ENCODE results near the gene TRIP10. TPM values are rescaled to one million over a fixed set of nuclear protein-coding genes. Genes with fewer than 3 reads are reported as not detected.
A peak's percentile ranks its signal among the peaks of the same experiment; 100 is the strongest.

Gene TRIP10
- total and polyA plus RNA-seq, 2 of the 4 experiments (the other 2 are of a cell fraction), result 39.1 to 47.0 TPM

DNA sequence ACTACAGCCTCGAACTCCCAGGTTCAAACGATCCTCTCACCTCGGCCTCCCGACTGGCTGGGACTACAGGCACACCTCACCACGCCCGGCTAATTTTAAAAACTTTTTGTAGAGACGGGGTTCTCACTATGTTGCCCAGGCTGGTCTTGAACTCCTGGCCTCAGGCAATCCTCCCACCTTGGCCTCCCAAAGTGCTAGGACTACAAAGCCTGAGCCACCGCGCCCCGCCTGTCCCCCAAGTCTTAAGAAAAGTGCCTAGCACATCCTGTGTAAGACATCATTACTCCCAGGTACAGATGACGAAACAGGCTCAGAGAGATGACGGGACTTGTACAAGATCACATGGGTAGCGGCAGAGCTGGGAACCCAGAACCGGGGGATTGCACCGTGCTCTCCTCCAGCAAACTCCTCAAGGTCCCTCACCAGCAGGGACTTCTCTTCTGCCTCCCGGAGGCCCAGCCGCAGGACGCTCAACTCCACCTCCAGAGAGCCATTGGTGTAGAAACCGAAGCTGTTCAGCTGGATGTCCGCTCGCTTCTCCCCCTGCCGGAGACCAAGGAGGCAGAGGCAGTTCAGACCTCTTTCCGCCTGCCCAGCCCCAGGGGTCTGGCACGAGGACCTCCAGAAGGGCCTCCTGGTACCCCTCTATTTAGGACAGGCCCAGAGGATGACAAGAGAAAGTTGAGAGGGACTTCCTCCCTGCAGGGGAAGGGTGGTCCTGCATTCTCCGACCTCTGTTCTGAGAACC, 3.1 kb upstream of the TRIP10 start:
- in situ Hi-C loops (cut with MboI; ENCODE audit: low sequenced_read_pairs), result loop anchor here (10.0 kb wide), 2 partner anchors 128 to 222 kb away; no protein-coding TSS in a partner anchor
- Histone ChIP-seq H3K27ac (ENCODE audit: insufficient read depth, low read length) (peak overlapping the region; percentile 89), H2AK5ac (ENCODE audit: low read depth, low read length) (peak overlapping the region; percentile 72), H4K8ac (ENCODE audit: low read depth in 2 of 2, low read length in 2 of 2) (peak overlapping the region; percentile 19 to 88; a peak in 3 of 4 replicates), H3K14ac (replicated peaks; ENCODE audit: low read depth, low read length) (peak overlapping the region; percentile 90), H2BK15ac (ENCODE audit: low read depth, low read length) (no peak overlapping the region), H4K91ac (ENCODE audit: insufficient read depth, low read depth, low read length) (peak overlapping the region; percentile 44), H3K9me3 (ENCODE audit: control insufficient read depth, insufficient read depth, low read length) (no peaks in the 10 kb centered on the region), H4K5ac (ENCODE audit: low read depth, low read length) (peak overlapping the region; percentile 55), H2BK120ac (ENCODE audit: low read depth, low read length) (peak overlapping the region; percentile 56), H2BK20ac (ENCODE audit: low read depth, low read length) (no peak overlapping the region), H3K23ac (ENCODE audit: low read depth, low read length) (peak overlapping the region; percentile 92), H2AK9ac (replicated peaks; ENCODE audit: low read depth, low read length, poor library complexity) (peak overlapping the region; percentile 98), H3K36me3 (ENCODE audit: control insufficient read depth, insufficient read depth, low read length) (peaks cover 11% of the 10 kb centered on the region; the same call in 1 of the 2 replicates), H3K18ac (ENCODE audit: low read depth, low read length) (peak overlapping the region; percentile 25; the same call in 1 of the 2 replicates), H3K4me3 (ENCODE audit: insufficient read depth, low read depth, low read length) (peak overlapping the region; percentile 58), H2BK5ac (ENCODE audit: low read depth, low read length, poor library complexity, severe bottlenecking) (peak overlapping the region; percentile 46), H3K4ac (ENCODE audit: low read depth, low read length) (peak overlapping the region; percentile 88), H3K9ac (ENCODE audit: low read depth, low read length) (peak overlapping the region; percentile 66), H4K20me1 (ENCODE audit: insufficient read depth, low read length) (no peaks in the 10 kb centered on the region), H3K27me3 (ENCODE audit: control insufficient read depth, insufficient read depth, low read length) (no peaks in the 10 kb centered on the region), H3K9me1 (ENCODE audit: insufficient read depth, low read length) (peaks cover 7% of the 10 kb centered on the region; the same call in 1 of the 2 replicates), H2AFZ (replicated peaks; ENCODE audit: low read length, poor library complexity) (peak overlapping the region; percentile 99), H3K56ac (ENCODE audit: extremely low read depth, insufficient read depth, low read length) (peak overlapping the region; percentile 76), H3K4me1 (ENCODE audit: control insufficient read depth, insufficient read depth, low read length) (peaks cover 13% of the 10 kb centered on the region), H3K79me1 (ENCODE audit: low read depth in 1 of 2, low read length in 2 of 2) (peaks cover 0 to 45% of the 10 kb centered on the region in 2 experiments; a peak in 3 of 4 replicates), H3K4me2 (ENCODE audit: low read depth, low read length) (peak overlapping the region; percentile 85)
- DNase-seq (peak; percentile 87), ATAC-seq (ENCODE audit: low read depth) (peak; percentile 19)
- intact Hi-C loops (cut with micrococcal nuclease), result loop anchor here (1.0 to 10.0 kb wide), 7 partner anchors 104 to 609 kb away; partner anchors contain the start of genes ALKBH7, KHSRP, TNFSF9 and ZNF557
- dilution Hi-C loops (cut with HindIII; ENCODE audit: low sequenced_read_pairs, unreplicated experiment), result no loop called here
- CTCF ChIA-PET, result interaction anchor here (0.7 to 3.6 kb wide), 5 partner anchors 15 to 267 kb away, joined by 3 to 25 read pairs (median 3); no protein-coding TSS in a partner anchor
- TF ChIP-seq CTCF (conservative IDR thresholded peaks at IDR 0.05; ENCODE audit: low read depth, low read length), result peak; percentile 65
- peak; percentile 51 for TF ChIP-seq SMC3 (IDR thresholded peaks at IDR 0.05; ENCODE audit: low read depth, low read length)
- TF ChIP-seq USF2 (IDR thresholded peaks at IDR 0.05; ENCODE audit: low read depth, low read length), result 0 out of 2 replicates have a peak, but pooled peaks have one; percentile 3
- no peak for TF ChIP-seq MAZ (IDR thresholded peaks at IDR 0.05; ENCODE audit: borderline replicate concordance, low read depth, low read length)
- peak; percentile 49; the same call in 1 of the 2 replicates for TF ChIP-seq POLR2A (IDR thresholded peaks at IDR 0.05; ENCODE audit: low read depth, low read length)
- TF ChIP-seq NFE2L2 (IDR thresholded peaks at IDR 0.05; ENCODE audit: low read depth, low read length), result no peak
- TF ChIP-seq CEBPB (IDR thresholded peaks at IDR 0.05; ENCODE audit: low read depth, low read length), result peak; percentile 53; the same call in 1 of the 2 replicates
- TF ChIP-seq MXI1 (IDR thresholded peaks at IDR 0.05; ENCODE audit: borderline replicate concordance, low read depth, low read length), result no peak
- peak; percentile 53 for TF ChIP-seq RAD21 (IDR thresholded peaks at IDR 0.05; ENCODE audit: low read length)
- WGBS, 2 experiments (ENCODE audit: extremely low coverage in 2 of 2, insufficient read length in 1 of 2), result 27% methylated on average over 8 of the region's 25 CpGs; no CpG with 5 or more reads in 1 of the 2 experiments
- no TSS peak for BruUV-seq (replicated peaks)
- POLR2A ChIA-PET (ENCODE audit: unreplicated experiment), result no interaction called here
